A549 (cell line): Measurements from ENCODE around the gene CEP152. TPM values are rescaled to one million over a fixed set of nuclear protein-coding genes. Genes with fewer than 3 reads are reported as not detected.

ENCODE experiments used
- ATAC-seq, 2 experiments: fragments of 200-7000 bp in 1 of 2; fragments of >200 bp in 1 of 2; cut with Nextera tagmentation in 1 of 2; cut with Tn5 transposase in 1 of 2; 3 replicates each; pipeline versions ENCODE4 v1.8.0 to v1.9.1; 2018 to 2020; ENCODE audit warnings: mild to moderate bottlenecking in 1 of 2, moderate library complexity in 1 of 2
- CTCF ChIA-PET: fragments of 300-600 bp; sonication (Branson Sonifier 250); formaldehyde crosslinking; extraction: SDS; loops from one replicate; lab custom pipeline; 2021; ENCODE audit warnings: antibody characterized with exemption, inconsistent platforms; lab: Yijun Ruan, JAX
- POLR2A ChIA-PET: fragments of 350-600 bp; formaldehyde crosslinking; extraction: SDS; loops from one replicate; lab custom pipeline; 2021; ENCODE audit warnings: antibody characterized with exemption, inconsistent platforms; lab: Yijun Ruan, JAX
- DNase-seq, 2 experiments: peaks; one replicate each; pipeline versions ENCODE4 v3.0.0 to v3.0.0-alpha.2; 2011 to 2016; ENCODE audit warnings: low read depth in 1 of 2, low spot score in 1 of 2
- FAIRE-seq: peaks from 2 replicates; lab custom pipeline; 2011; peaks lifted over from hg19 to GRCh38; lab: Jason Lieb, UNC
- H3K27ac ChIP-seq, 2 experiments: fragments of >200 bp; sonication (Bioruptor Twin); formaldehyde crosslinking; 3 replicates each; pipeline ENCODE4 v1.5.1; 2016 to 2017
- H3K4me1 ChIP-seq: fragments of >200 bp; sonication (Bioruptor Twin); formaldehyde crosslinking; 3 replicates; pipeline ENCODE4 v1.6.1; 2016
- H3K4me2 ChIP-seq: fragments of >200 bp; sonication (Bioruptor Twin); formaldehyde crosslinking; 3 replicates; pipeline ENCODE4 v1.6.1; 2016
- H3K4me3 ChIP-seq: fragments of >200 bp; sonication (Bioruptor Twin); formaldehyde crosslinking; 3 replicates; pipeline ENCODE4 v1.5.1; 2016
- H3K9me3 ChIP-seq: fragments of >200 bp; sonication (Bioruptor Twin); formaldehyde crosslinking; 3 replicates; pipeline ENCODE4 v1.6.1; 2016
- ATOH8 ChIP-seq: fragments of 250-450 bp; sonication (Bioruptor Pico); IDR thresholded peaks from 2 replicates; pipeline ENCODE4 v1.5.0; 2020; ENCODE audit warnings: low read depth, mild to moderate bottlenecking, moderate library complexity
- CBX2 ChIP-seq: fragments of 200-600 bp; sonication (generic); IDR thresholded peaks from 2 replicates; pipeline ENCODE4 v1.6.1; 2016; ENCODE audit warnings: low read depth, mild to moderate bottlenecking, borderline replicate concordance
- CBX8 ChIP-seq: fragments of 200-600 bp; sonication (generic); IDR thresholded peaks from 2 replicates; pipeline ENCODE4 v1.6.1; 2016
- CEBPB ChIP-seq, 2 experiments: fragments of >200 bp in 1 of 2; sonication (Bioruptor Twin) in 1 of 2; formaldehyde crosslinking in 1 of 2; IDR thresholded peaks; 2 replicates each; pipeline ENCODE4 v1.6.1; 2012 to 2016
- CHD2 ChIP-seq: fragments of 150-350 bp; IDR thresholded peaks from 2 replicates; pipeline ENCODE4 v1.6.1; 2014; ENCODE audit warnings: low read length; ENCODE audit not compliant: partially characterized antibody
- CHD4 ChIP-seq: fragments of 200-600 bp; sonication (generic); IDR thresholded peaks from 2 replicates; pipeline ENCODE4 v1.6.1; 2016; ENCODE audit warnings: antibody characterized with exemption, mild to moderate bottlenecking, borderline replicate concordance
- ESRRA ChIP-seq: fragments of 150-350 bp; IDR thresholded peaks from 2 replicates; pipeline ENCODE4 v1.6.1; 2014; ENCODE audit warnings: mild to moderate bottlenecking, low read length, borderline replicate concordance
- FOSB ChIP-seq: fragments of 250-450 bp; sonication (Bioruptor Pico); IDR thresholded peaks from 2 replicates; pipeline ENCODE4 v1.5.0; 2020; ENCODE audit warnings: mild to moderate bottlenecking, moderate library complexity
- FOSL2 ChIP-seq, 2 experiments: fragments of 450-650 bp in 1 of 2; fragments of >200 bp in 1 of 2; sonication (Bioruptor Twin) in 1 of 2; formaldehyde crosslinking; IDR thresholded peaks; 2 replicates each; pipeline versions ENCODE4 v1.5.0 to v1.6.1; 2016 to 2020; ENCODE audit warnings: mild to moderate bottlenecking in 1 of 2, moderate library complexity in 1 of 2
- GATA3 ChIP-seq: IDR thresholded peaks from 2 replicates; pipeline ENCODE4 v1.6.1; 2012; ENCODE audit warnings: borderline replicate concordance
- HDAC2 ChIP-seq: fragments of 200-600 bp; sonication (generic); IDR thresholded peaks from 2 replicates; pipeline ENCODE4 v1.6.1; 2016
- HES2 ChIP-seq: fragments of >200 bp; sonication (Bioruptor Twin); formaldehyde crosslinking; IDR thresholded peaks from 2 replicates; pipeline ENCODE4 v1.6.1; 2016
- HEYL ChIP-seq: fragments of 250-450 bp; sonication (Bioruptor Pico); IDR thresholded peaks from 2 replicates; pipeline ENCODE4 v1.8.0; 2021; ENCODE audit warnings: mild to moderate bottlenecking, moderate library complexity
- HOXB5 ChIP-seq: fragments of 250-450 bp; sonication (Bioruptor Pico); IDR thresholded peaks from 2 replicates; pipeline ENCODE4 v1.5.0; 2020; ENCODE audit warnings: mild to moderate bottlenecking, moderate library complexity
- JUN ChIP-seq, 2 experiments: fragments of >200 bp; sonication (Bioruptor Twin); formaldehyde crosslinking; IDR thresholded peaks; 2 replicates in 1 of 2; 3 replicates in 1 of 2; pipeline ENCODE4 v1.6.1; 2016 to 2017
- NR3C1 ChIP-seq: fragments of >200 bp; sonication (Bioruptor Twin); formaldehyde crosslinking; IDR thresholded peaks from 3 replicates; pipeline ENCODE4 v1.6.1; 2017
- PBX3 ChIP-seq: IDR thresholded peaks from 2 replicates; pipeline ENCODE4 v1.6.1; 2012
- RAD21 ChIP-seq, 2 experiments: fragments of >200 bp in 1 of 2; sonication (Bioruptor Twin) in 1 of 2; formaldehyde crosslinking in 1 of 2; IDR thresholded peaks in 1 of 2; conservative IDR thresholded peaks in 1 of 2; 2 replicates in 1 of 2; 3 replicates in 1 of 2; pipeline ENCODE4 v1.6.1; 2012 to 2018; ENCODE audit warnings: inconsistent platforms in 1 of 2
- RNF2 ChIP-seq: fragments of 200-600 bp; sonication (generic); IDR thresholded peaks from 2 replicates; pipeline ENCODE4 v1.6.1; 2016; ENCODE audit warnings: low read depth, mild to moderate bottlenecking, antibody characterized with exemption, moderate library complexity, borderline replicate concordance
- SMC3 ChIP-seq: fragments of >200 bp; sonication (Bioruptor Twin); formaldehyde crosslinking; IDR thresholded peaks from 3 replicates; pipeline ENCODE4 v1.6.1; 2018; ENCODE audit warnings: inconsistent platforms
- TFCP2L1 ChIP-seq: fragments of 250-450 bp; sonication (Bioruptor Pico); IDR thresholded peaks from 2 replicates; pipeline ENCODE4 v1.5.0; 2021; ENCODE audit warnings: mild to moderate bottlenecking
- TP53 ChIP-seq: fragments of 250-450 bp; sonication (Bioruptor Pico); IDR thresholded peaks from 2 replicates; pipeline ENCODE4 v1.5.0; 2021; ENCODE audit warnings: mild to moderate bottlenecking, moderate library complexity
- ZFP36 ChIP-seq: fragments of 450-650 bp; IDR thresholded peaks from 2 replicates; pipeline ENCODE4 v1.6.1; 2014; ENCODE audit warnings: borderline replicate concordance; ENCODE audit not compliant: partially characterized antibody
- WGBS: methylation state at CpG from one replicate; pipeline ENCODE4 v1.1.6; 2017; ENCODE audit errors: missing lambda C conversion rate; 5-methylcytosine and 5-hydroxymethylcytosine counted together
- polyA plus RNA-seq, 4 experiments: library from polyadenylated mRNA; depleted of rRNA in 3 of 4; stranded (reverse); fragments of >200 nt; fragmentation: RNase III in 1 of 4; extraction: RNeasy Plus Mini Kit Qiagen cat#74134 plus additional on column Dnase treatment in 1 of 4; gene quantifications; 2 replicates in 3 of 4; 3 replicates in 1 of 4; pipeline ENCODE4 v1.2.3, GENCODE V29; 2011 to 2017
- TF ChIP-seq, protein P1 (sequence below): IDR thresholded peaks from 2 replicates; pipeline ENCODE4 v1.6.1; 2012; ENCODE audit warnings: low read depth, borderline replicate concordance
- TF ChIP-seq, protein P2 (sequence below): fragments of >200 bp; sonication (Bioruptor Twin); formaldehyde crosslinking; IDR thresholded peaks from 3 replicates; pipeline ENCODE4 v1.6.1; 2016
- TF ChIP-seq, protein P3 (sequence below): IDR thresholded peaks from 2 replicates; pipeline ENCODE4 v1.6.1; 2012

Gene CEP152
- polyA plus RNA-seq, 2 of the 4 experiments (the other 2 are of a cell fraction): 3.9 to 4.3 TPM

DNA sequence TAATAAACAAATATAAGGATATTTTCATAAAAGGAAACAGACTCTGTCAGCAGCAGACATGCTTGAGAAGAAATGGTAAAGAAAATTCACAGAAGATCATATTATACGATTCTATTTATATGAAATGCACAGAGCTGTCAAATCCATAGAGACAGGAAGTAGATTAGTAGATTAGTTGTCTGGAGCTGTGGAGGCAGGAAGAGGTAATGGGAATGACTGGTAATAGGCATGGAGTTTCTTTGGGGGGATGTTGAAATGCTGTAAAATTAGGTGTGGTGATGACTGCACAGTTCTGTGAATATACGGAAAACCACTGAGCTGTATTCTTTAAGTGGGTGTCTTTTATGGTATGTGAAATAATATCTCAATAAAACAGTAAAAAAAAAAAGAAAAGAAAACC is 35.3 kb downstream of the CEP152 start:
- H3K4me3 ChIP-seq: no peak overlapping the region
- no peak overlapping the region for H3K4me2 ChIP-seq
- no peak for FAIRE-seq
- H3K4me1 ChIP-seq: no peaks in the 10 kb centered on the region
- CTCF ChIA-PET: no interaction called here
- no peak overlapping the region for H3K27ac ChIP-seq
- no peaks in the 10 kb centered on the region for H3K9me3 ChIP-seq
- DNase-seq: no peak
- ATAC-seq: no peak
- WGBS: 91% methylated on average over 2 of the region's 2 CpGs
- no peak for TF ChIP-seq ESRRA
- TF ChIP-seq NR3C1: no peak
- TF ChIP-seq PBX3: no peak
- no peak for TF ChIP-seq HDAC2
- TF ChIP-seq, protein P1, sequence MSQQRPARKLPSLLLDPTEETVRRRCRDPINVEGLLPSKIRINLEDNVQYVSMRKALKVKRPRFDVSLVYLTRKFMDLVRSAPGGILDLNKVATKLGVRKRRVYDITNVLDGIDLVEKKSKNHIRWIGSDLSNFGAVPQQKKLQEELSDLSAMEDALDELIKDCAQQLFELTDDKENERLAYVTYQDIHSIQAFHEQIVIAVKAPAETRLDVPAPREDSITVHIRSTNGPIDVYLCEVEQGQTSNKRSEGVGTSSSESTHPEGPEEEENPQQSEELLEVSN: no peak
- no peak for TF ChIP-seq SMC3
- TF ChIP-seq CHD4: no peak
- no peak for TF ChIP-seq TFCP2L1 (CRISPR knock-in tag)
- no peak for TF ChIP-seq FOSB (CRISPR knock-in tag)
- no peak for TF ChIP-seq HOXB5 (CRISPR knock-in tag)
- TF ChIP-seq, protein P2, sequence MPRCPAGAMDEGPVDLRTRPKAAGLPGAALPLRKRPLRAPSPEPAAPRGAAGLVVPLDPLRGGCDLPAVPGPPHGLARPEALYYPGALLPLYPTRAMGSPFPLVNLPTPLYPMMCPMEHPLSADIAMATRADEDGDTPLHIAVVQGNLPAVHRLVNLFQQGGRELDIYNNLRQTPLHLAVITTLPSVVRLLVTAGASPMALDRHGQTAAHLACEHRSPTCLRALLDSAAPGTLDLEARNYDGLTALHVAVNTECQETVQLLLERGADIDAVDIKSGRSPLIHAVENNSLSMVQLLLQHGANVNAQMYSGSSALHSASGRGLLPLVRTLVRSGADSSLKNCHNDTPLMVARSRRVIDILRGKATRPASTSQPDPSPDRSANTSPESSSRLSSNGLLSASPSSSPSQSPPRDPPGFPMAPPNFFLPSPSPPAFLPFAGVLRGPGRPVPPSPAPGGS: no peak
- no peak for TF ChIP-seq ZFP36
- no peak for TF ChIP-seq CEBPB (IDR thresholded peaks at IDR 0.05)
- no peak for TF ChIP-seq FOSL2 (IDR thresholded peaks at IDR 0.05)
- no peak for TF ChIP-seq FOSL2 (CRISPR knock-in tag; IDR thresholded peaks at IDR 0.05)
- TF ChIP-seq RNF2: no peak
- POLR2A ChIA-PET: no interaction called here

DNA sequence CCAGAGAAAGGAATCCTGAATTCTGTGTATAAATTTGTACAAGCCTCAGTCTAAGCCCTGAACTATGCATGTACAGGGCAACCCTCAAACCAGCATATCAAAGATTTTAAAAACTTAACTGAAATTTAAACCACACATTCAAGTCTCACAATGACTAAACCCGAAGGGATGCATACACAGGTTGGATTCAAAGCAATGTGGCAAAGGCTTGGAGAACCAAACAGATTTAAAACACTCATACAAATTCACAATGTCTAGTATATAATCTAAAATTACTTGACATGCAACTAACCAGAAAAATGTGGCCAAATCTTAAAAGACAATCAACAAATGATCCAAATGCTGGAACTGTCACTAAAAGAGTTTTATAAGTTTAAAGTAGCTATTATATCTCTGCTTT is 36.4 kb downstream of the CEP152 start:
- Histone ChIP-seq H3K4me2 (no peak overlapping the region), H3K9me3 (no peaks in the 10 kb centered on the region), H3K4me1 (no peaks in the 10 kb centered on the region), H3K27ac (no peak overlapping the region), H3K4me3 (no peak overlapping the region)
- ATAC-seq (no peak), DNase-seq (no peak), FAIRE-seq (no peak)
- ChIA-PET POLR2A (no interaction called here), CTCF (no interaction called here)
- WGBS: 93% methylated on average over 1 of the region's 1 CpG
- TF ChIP-seq FOSL2 (IDR thresholded peaks at IDR 0.05) (no peak), FOSL2 (CRISPR knock-in tag; IDR thresholded peaks at IDR 0.05) (no peak), HES2 (no peak), CBX8 (no peak), NR3C1 (no peak), HEYL (CRISPR knock-in tag) (no peak), GATA3 (no peak), RAD21 (conservative IDR thresholded peaks at IDR 0.05 in 1 of 2, IDR thresholded peaks at IDR 0.05 in 1 of 2) (no peak), CBX2 (no peak), CHD2 (no peak), JUN (IDR thresholded peaks at IDR 0.05) (no peak), ATOH8 (no peak), ESRRA (no peak), TP53 (CRISPR knock-in tag) (no peak)
- TF ChIP-seq, protein P3, sequence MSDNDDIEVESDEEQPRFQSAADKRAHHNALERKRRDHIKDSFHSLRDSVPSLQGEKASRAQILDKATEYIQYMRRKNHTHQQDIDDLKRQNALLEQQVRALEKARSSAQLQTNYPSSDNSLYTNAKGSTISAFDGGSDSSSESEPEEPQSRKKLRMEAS: no peak
- TF ChIP-seq, protein P2: no peak
